ENCODE data around the gene POC1A.
A peak's percentile ranks its signal among the peaks of the same experiment; 100 is the strongest.

Gene POC1A

DNA sequence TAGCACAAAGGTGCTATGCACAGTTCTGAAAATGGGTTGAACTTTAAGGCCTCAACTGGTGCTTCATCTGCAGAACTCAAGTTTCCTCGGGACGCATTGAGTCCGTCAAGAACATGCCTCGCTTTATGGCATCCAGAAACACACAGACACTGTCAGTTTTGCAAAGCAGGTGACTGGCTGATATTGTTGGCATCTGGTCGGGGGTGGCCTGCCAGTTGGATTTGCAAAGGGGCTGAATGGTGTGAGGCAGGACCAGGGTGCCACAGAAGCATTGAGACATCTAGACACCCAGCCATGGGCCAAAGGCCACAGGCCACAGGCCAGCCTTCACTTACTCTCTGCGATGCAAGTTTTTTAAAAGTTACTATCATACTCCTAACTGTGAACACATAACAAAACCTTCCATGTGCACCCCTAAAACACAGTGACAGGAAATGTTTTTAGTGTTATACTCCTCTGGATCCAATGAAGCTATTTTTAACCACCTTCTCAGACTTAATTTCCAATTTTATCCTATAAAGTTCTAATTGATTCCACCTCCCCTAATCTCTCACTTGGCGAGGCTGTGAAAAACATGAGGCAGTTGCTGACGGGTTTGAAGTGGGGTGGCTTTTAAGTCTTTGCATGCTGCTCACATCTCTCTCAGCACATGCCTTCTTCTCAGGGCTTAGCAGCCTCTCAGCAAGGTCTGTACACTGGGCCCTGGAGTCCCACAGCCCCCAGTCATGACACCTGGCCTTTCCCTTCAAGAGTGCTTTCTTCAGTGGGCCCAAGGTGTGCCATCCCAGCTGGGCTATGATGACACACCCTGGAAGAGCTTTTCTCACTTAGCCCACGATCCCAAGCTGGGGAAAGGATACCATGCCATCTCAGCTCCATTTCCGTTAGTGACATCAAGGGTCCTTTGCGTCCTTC lies 59.4 kb downstream of the POC1A start:
- Histone ChIP-seq H3K27me3 (ENCODE audit: low read depth, low read length) (no peaks in the 10 kb centered on the region), H3K4me3 (ENCODE audit: low read depth in 1 of 2, low read length in 2 of 2) (no peak overlapping the region), H3K4me1 (ENCODE audit: control insufficient read depth in 1 of 2, insufficient read depth in 2 of 2, low read length in 2 of 2) (peaks cover 5 to 9% of the 10 kb centered on the region in 2 donors), H3K36me3 (ENCODE audit: control insufficient read depth in 1 of 2, insufficient read depth in 2 of 2, low read length in 2 of 2) (no peaks in the 10 kb centered on the region), H3K27ac (ENCODE audit: low read length) (no peak overlapping the region), H3K9me3 (ENCODE audit: control insufficient read depth in 1 of 2, low read length in 2 of 2) (no peaks in the 10 kb centered on the region)

DNA sequence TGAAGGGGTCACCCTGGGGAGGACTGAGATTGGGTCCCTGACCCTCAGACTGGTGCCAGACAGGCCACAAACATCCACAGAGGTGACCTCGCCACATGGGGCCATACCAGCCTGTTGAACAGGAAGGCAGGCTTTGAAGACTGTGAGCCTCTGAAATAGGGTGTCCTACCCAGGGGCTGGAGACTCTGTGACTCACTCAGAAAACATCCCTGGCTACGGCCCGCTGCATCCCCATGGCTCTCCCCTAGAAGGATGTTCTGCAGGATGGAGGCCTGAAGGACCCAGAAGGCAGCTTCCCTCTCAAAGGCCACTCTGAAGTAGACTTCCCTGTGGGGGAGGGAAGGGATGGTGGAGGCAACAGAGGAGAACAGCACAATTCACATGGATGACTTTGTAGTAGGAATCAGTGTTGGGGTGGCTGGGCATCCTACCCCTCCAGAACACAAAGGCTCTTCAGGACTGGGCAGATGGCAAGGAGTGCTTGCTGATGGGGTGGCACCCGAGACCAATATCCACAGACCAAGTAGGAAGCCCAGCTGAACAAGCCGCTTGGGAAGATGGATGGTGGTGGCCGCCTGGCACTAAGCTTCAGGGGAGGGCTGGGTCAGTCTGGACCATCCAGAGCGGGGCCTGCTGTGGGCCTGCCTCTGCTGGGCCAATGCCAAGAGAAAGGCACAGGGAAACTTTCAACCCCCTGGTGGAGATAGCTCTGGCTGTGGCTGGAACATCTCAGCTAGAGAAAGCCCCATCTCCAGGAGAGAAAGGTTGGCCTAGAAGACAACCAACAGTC lies 60.3 kb downstream of the POC1A start:
- Histone ChIP-seq H3K4me3 (ENCODE audit: low read depth in 1 of 2, low read length in 2 of 2) (no peak overlapping the region), H3K36me3 (ENCODE audit: control insufficient read depth in 1 of 2, insufficient read depth in 2 of 2, low read length in 2 of 2) (no peaks in the 10 kb centered on the region), H3K27me3 (ENCODE audit: low read depth, low read length) (no peaks in the 10 kb centered on the region), H3K9me3 (ENCODE audit: control insufficient read depth in 1 of 2, low read length in 2 of 2) (no peaks in the 10 kb centered on the region), H3K4me1 (ENCODE audit: control insufficient read depth in 1 of 2, insufficient read depth in 2 of 2, low read length in 2 of 2) (peaks cover 5 to 14% of the 10 kb centered on the region in 2 donors), H3K27ac (ENCODE audit: low read length) (no peak overlapping the region)

DNA sequence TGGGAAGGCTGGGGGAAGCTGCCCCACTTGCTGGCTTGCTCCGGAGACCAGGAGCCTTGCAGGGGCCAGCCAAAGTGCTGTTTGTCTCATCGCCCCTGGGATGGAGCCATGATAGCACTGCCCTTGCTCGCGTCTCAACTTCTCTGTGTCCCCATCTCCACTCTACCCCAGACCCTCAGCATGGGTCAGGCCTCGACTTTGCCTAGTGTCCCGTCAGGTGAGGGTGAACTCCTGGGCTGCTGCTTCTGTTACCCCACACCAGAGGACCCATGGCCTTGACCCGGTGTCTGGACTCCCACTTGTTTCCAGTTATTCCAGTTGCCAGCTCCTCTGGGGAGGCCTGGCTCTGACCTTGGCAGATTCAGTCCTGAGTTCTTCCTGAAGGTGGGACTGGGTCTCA lies 61.3 kb downstream of the POC1A start:
- no peaks in the 10 kb centered on the region for H3K36me3 ChIP-seq (ENCODE audit: control insufficient read depth in 1 of 2, insufficient read depth in 2 of 2, low read length in 2 of 2)
- no peak overlapping the region for H3K4me3 ChIP-seq (ENCODE audit: low read depth in 1 of 2, low read length in 2 of 2)
- no peaks in the 10 kb centered on the region for H3K27me3 ChIP-seq (ENCODE audit: low read depth, low read length)
- no peak overlapping the region for H3K27ac ChIP-seq (ENCODE audit: low read length)
- no peaks in the 10 kb centered on the region for H3K9me3 ChIP-seq (ENCODE audit: control insufficient read depth in 1 of 2, low read length in 2 of 2)
- peaks cover 9 to 19% of the 10 kb centered on the region in 2 donors for H3K4me1 ChIP-seq (ENCODE audit: control insufficient read depth in 1 of 2, insufficient read depth in 2 of 2, low read length in 2 of 2)

DNA sequence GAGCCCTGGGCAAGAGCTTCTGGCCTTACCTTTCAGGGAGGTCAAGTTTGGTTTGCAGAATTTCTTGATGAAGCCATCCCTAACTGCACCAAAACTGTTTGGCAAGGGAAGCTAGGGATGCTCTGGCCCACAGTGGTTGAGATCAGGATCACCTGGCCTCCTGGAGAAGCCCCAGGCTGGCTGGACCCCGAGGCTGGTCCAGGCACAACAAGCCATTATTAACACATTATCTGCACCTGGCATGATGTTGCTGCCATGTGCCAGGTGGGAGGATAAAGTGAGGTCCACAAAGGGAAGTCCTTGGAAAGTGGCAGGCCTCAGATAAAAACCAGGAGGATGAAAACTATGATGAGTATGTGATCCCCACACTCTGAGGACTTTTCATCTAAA lies 62.0 kb downstream of the POC1A start:
- peaks cover 9 to 19% of the 10 kb centered on the region in 2 donors for H3K4me1 ChIP-seq (ENCODE audit: control insufficient read depth in 1 of 2, insufficient read depth in 2 of 2, low read length in 2 of 2)
- no peaks in the 10 kb centered on the region for H3K36me3 ChIP-seq (ENCODE audit: control insufficient read depth in 1 of 2, insufficient read depth in 2 of 2, low read length in 2 of 2)
- H3K27ac ChIP-seq (ENCODE audit: low read length), result no peak overlapping the region
- no peaks in the 10 kb centered on the region for H3K9me3 ChIP-seq (ENCODE audit: control insufficient read depth in 1 of 2, low read length in 2 of 2)
- H3K4me3 ChIP-seq (ENCODE audit: low read depth in 1 of 2, low read length in 2 of 2), result no peak overlapping the region
- H3K27me3 ChIP-seq (ENCODE audit: low read depth, low read length), result no peaks in the 10 kb centered on the region

DNA sequence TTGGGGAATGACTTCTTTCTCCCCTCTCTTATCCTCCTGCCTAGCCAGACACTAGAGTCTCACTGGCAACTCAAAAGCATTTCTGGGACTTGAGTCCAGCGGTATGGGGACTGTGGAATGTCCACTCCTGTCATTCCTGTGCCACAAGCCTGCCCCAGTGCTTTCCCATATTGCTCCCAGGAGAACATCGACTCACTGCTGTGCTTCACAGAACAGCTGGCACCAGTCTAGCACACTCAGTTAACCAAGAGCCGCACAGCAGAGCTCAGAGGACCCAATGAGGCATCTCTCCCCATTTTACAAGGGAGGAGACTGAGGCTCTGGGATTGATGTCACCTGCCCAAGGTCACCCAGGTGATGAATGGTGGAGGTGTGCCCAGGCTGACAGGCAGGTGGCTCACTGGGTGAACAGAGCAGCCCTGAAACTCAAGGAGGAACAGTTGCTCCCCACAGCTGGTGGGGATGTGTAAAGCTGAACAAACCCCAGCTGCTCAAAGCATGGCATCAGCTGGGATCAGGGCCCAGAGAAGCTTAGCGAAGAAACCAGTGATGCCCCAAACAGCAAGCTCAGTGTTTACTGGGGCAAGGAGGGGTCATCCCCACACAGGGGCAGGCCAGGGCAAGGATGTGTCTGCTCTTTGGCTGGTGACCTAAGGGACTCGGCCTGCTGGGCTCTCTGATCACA lies 62.5 kb downstream of the POC1A start:
- Histone ChIP-seq H3K36me3 (ENCODE audit: control insufficient read depth in 1 of 2, insufficient read depth in 2 of 2, low read length in 2 of 2) (no peaks in the 10 kb centered on the region), H3K4me3 (ENCODE audit: low read depth in 1 of 2, low read length in 2 of 2) (no peak overlapping the region), H3K9me3 (ENCODE audit: control insufficient read depth in 1 of 2, low read length in 2 of 2) (no peaks in the 10 kb centered on the region), H3K4me1 (ENCODE audit: control insufficient read depth in 1 of 2, insufficient read depth in 2 of 2, low read length in 2 of 2) (peaks cover 9 to 22% of the 10 kb centered on the region in 2 donors), H3K27ac (ENCODE audit: low read length) (no peak overlapping the region), H3K27me3 (ENCODE audit: low read depth, low read length) (no peaks in the 10 kb centered on the region)

DNA sequence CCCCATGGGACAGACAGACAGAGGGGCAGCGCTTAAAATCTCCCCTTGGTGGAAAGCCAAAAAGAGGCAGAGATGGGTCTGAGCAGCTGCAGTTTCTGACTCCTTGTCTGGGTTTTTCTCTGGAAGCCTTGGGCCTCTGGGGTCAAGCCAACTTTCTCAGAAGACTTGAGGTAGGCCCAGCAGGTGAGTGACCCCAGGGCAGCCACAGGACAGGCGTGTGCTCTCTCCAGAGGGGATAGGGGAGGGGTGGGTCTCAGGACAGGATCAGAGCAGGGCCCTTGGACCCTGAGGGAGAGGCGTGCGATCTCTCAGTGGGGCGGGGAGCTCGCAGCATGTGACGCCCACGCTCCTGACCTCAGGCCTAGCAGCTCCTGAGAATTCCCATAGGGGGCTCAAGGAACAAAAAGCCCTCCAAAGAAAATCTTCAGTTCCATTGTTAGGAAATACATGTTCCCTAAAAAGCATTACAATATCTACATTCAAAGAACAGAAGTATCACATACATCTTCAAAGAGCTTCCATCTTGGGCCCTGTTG lies 63.2 kb downstream of the POC1A start:
- no peak overlapping the region for H3K4me3 ChIP-seq (ENCODE audit: low read depth in 1 of 2, low read length in 2 of 2)
- no peaks in the 10 kb centered on the region for H3K27me3 ChIP-seq (ENCODE audit: low read depth, low read length)
- H3K36me3 ChIP-seq (ENCODE audit: control insufficient read depth in 1 of 2, insufficient read depth in 2 of 2, low read length in 2 of 2), result no peaks in the 10 kb centered on the region
- no peaks in the 10 kb centered on the region for H3K9me3 ChIP-seq (ENCODE audit: control insufficient read depth in 1 of 2, low read length in 2 of 2)
- H3K27ac ChIP-seq (ENCODE audit: low read length), result no peak overlapping the region
- H3K4me1 ChIP-seq (ENCODE audit: control insufficient read depth in 1 of 2, insufficient read depth in 2 of 2, low read length in 2 of 2), result peaks cover 9 to 22% of the 10 kb centered on the region in 2 donors

DNA sequence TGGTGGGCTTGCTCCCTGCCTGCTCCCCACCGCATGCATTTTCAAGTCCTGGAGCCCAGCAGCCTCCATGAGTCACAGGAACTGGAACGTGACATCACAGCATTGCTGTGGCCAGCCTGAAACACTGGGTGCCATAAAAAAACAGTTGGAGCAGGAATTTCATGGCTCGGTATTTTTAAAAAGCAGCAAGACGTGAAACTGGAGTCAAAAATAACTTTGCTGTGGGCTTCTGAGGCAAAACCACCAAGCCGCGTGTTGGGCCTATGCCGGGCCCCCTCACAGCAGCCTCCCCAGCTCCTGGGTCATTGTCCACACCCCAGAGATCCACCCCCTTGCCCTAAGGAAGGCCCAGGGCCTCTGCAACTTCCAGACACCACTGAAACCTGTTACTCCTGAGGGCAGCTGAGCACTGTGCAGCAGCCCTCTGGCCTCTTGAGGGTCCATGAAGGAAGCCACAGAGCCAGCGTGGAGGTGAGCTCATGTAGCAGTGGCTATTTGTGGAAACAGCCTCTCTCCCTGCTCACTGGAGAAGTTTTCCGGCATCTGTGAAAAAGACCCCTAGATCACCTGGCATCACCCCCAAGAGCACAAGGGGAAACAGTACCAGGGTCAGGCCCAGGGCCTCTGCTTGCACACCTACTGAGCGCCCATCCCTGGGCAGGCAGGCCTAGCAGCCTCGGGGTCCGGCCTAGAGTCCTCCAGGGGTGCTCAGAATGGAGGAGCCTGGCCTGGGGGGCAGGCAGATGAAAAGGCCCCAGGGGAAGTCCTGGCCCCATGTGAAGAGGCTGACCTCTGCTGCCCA lies 63.9 kb downstream of the POC1A start:
- peaks cover 9 to 22% of the 10 kb centered on the region in 2 donors for H3K4me1 ChIP-seq (ENCODE audit: control insufficient read depth in 1 of 2, insufficient read depth in 2 of 2, low read length in 2 of 2)
- no peaks in the 10 kb centered on the region for H3K27me3 ChIP-seq (ENCODE audit: low read depth, low read length)
- peak overlapping the region; percentile 11 for H3K27ac ChIP-seq (ENCODE audit: low read length)
- H3K9me3 ChIP-seq (ENCODE audit: control insufficient read depth in 1 of 2, low read length in 2 of 2), result no peaks in the 10 kb centered on the region
- no peaks in the 10 kb centered on the region for H3K36me3 ChIP-seq (ENCODE audit: control insufficient read depth in 1 of 2, insufficient read depth in 2 of 2, low read length in 2 of 2)
- no peak overlapping the region for H3K4me3 ChIP-seq (ENCODE audit: low read depth in 1 of 2, low read length in 2 of 2)

DNA sequence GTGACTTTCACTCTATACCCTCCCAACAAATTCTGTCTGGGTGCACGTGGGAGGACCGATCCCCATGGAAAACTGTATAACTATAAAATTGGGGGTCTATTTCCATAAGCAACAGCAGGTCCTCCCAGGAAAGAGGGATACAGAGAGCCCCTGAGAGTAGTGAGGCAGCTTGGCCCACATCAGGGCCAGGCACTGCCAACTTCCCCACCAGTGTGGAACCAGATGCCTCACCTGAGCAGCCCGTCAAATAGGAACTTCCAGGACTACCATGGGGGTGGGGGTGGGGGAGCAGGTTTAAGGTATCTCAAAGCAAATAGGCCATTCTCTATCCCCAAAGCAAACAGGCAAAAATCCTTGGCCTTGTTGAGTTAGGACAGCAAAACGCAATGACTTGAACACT lies 64.5 kb downstream of the POC1A start:
- Histone ChIP-seq H3K27me3 (ENCODE audit: low read depth, low read length) (no peaks in the 10 kb centered on the region), H3K4me1 (ENCODE audit: control insufficient read depth in 1 of 2, insufficient read depth in 2 of 2, low read length in 2 of 2) (peaks cover 9 to 22% of the 10 kb centered on the region in 2 donors), H3K27ac (ENCODE audit: low read length) (peak overlapping the region; percentile 11), H3K36me3 (ENCODE audit: control insufficient read depth in 1 of 2, insufficient read depth in 2 of 2, low read length in 2 of 2) (no peaks in the 10 kb centered on the region), H3K9me3 (ENCODE audit: control insufficient read depth in 1 of 2, low read length in 2 of 2) (no peaks in the 10 kb centered on the region), H3K4me3 (ENCODE audit: low read depth in 1 of 2, low read length in 2 of 2) (no peak overlapping the region)

DNA sequence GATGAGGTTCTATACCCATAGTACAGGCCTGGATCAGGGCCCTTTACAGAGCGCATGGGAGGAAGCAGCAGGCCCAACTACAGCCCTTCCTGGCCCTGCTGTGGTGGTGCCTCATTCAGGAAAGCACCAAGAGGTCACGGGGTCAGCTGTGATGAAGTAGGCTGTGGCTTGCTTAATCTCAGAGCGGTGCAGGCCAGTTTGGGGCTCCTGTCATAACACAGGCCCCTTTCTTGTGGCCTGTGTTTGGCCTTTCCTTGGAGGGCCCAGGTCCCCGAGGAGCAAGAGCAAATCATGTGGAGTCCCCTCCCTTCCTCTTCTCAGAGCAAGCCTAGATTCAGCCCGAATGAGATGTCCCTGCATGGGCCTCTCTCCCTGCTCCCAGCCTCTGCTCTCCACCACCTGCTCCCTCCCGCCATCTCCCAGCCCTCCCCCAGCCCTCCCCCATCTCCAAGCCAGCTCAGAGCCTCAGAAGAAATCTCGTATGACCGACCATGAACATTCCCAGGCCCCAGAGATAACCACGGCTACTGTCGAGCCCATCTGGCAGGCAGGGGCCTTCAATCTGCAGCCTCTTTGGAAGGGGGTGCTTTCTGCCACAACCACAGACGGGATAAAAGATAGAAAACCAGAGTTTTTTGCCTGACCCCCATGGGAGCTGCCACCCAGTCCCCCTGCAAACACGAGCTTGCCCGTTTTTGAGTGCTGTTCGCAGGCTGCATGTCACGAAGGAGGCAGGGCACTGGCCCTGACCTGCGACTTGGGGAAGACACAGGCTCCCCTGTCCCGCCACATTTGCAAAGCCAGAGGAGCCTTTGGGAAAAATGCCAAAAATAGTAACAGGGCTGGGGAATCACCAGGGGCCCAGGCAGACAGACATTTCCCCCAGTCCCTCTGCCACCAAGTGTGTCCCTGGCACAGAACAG lies 65.5 kb downstream of the POC1A start:
- H3K4me1 ChIP-seq (ENCODE audit: control insufficient read depth in 1 of 2, insufficient read depth in 2 of 2, low read length in 2 of 2), result peaks cover 9 to 22% of the 10 kb centered on the region in 2 donors
- H3K36me3 ChIP-seq (ENCODE audit: control insufficient read depth in 1 of 2, insufficient read depth in 2 of 2, low read length in 2 of 2), result no peaks in the 10 kb centered on the region
- H3K27me3 ChIP-seq (ENCODE audit: low read depth, low read length), result no peaks in the 10 kb centered on the region
- no peak overlapping the region for H3K27ac ChIP-seq (ENCODE audit: low read length)
- H3K9me3 ChIP-seq (ENCODE audit: control insufficient read depth in 1 of 2, low read length in 2 of 2), result no peaks in the 10 kb centered on the region
- no peak overlapping the region for H3K4me3 ChIP-seq (ENCODE audit: low read depth in 1 of 2, low read length in 2 of 2)

DNA sequence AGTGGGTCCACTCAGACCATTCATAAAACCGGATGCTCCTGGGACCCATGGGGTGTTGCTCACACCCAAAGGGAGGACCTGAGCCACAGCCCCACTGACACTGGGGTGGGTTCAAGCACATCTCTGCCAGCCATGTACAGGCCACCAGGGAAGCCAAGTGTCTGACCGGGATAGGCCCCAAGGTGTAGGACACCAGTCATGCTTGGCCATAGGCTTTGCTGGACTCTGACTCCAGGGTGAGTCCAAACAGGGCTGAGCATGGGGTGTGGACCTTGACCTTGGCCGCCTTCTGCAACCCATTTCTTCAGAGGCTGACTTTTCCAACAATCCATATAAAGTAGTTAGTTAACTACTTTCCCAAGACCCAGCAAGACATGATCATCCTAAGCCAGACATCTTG lies 66.5 kb downstream of the POC1A start:
- no peaks in the 10 kb centered on the region for H3K9me3 ChIP-seq (ENCODE audit: control insufficient read depth in 1 of 2, low read length in 2 of 2)
- H3K27me3 ChIP-seq (ENCODE audit: low read depth, low read length), result no peaks in the 10 kb centered on the region
- no peak overlapping the region for H3K4me3 ChIP-seq (ENCODE audit: low read depth in 1 of 2, low read length in 2 of 2)
- no peaks in the 10 kb centered on the region for H3K36me3 ChIP-seq (ENCODE audit: control insufficient read depth in 1 of 2, insufficient read depth in 2 of 2, low read length in 2 of 2)
- H3K27ac ChIP-seq (ENCODE audit: low read length), result no peak overlapping the region
- H3K4me1 ChIP-seq (ENCODE audit: control insufficient read depth in 1 of 2, insufficient read depth in 2 of 2, low read length in 2 of 2), result peaks cover 9 to 22% of the 10 kb centered on the region in 2 donors
